Measurements from ENCODE around the gene PPP1R9B.

DNA sequence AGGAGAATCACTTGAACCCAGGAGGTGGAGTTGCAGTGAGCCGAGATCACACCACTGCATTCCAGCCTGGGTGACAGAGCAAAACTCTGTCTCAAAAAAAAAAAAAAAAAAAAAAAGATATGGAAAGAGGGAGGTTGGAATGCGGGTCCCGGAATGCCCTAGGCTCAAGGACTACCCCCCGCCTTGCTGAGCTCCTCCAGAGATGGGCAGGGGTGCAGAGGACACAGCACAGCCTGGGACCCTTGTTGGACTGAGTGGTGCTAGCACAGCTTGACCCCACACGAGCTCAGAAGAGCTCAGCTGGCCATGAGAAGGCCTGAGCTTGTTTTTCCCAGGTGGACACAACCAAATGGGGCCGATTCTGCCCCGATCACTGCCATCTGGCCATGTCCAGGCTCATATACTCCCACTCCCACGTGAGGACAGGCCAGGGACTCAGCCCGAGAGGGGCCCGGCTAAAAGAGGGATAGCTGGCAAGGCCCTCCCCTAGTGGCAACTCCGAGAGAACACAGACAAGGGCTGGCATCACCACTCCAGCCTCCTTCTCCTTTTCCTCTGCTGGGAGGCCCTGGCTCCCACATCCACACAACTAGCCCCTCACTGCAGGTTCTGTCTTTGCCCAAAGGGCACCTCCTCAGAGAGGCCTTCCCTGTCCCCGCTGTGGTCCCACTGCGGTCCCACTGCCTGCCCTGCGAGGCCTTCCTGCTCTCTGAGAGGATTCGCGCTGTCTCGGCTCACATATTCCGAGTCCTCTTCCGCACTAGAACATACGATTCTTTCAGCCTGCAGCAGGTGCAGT, 26.3 kb upstream of the PPP1R9B start:
- no peak for TF ChIP-seq SRF (IDR thresholded peaks at IDR 0.05; ENCODE audit: low read depth)
- no peak for TF ChIP-seq SIN3A (IDR thresholded peaks at IDR 0.05; ENCODE audit: low read depth)
- no peak for TF ChIP-seq POLR2AphosphoS5 (IDR thresholded peaks at IDR 0.05; ENCODE audit: low read depth, low read length)
- no peak for TF ChIP-seq JUND (IDR thresholded peaks at IDR 0.05)
- no peak for TF ChIP-seq CBX3 (IDR thresholded peaks at IDR 0.05; ENCODE audit: low read depth)
- TF ChIP-seq REST (IDR thresholded peaks at IDR 0.05; ENCODE audit: low read depth) = no peak

All from HCT116 (cell line).